ENCODE data around the gene MOV10L1.

Gene MOV10L1

DNA sequence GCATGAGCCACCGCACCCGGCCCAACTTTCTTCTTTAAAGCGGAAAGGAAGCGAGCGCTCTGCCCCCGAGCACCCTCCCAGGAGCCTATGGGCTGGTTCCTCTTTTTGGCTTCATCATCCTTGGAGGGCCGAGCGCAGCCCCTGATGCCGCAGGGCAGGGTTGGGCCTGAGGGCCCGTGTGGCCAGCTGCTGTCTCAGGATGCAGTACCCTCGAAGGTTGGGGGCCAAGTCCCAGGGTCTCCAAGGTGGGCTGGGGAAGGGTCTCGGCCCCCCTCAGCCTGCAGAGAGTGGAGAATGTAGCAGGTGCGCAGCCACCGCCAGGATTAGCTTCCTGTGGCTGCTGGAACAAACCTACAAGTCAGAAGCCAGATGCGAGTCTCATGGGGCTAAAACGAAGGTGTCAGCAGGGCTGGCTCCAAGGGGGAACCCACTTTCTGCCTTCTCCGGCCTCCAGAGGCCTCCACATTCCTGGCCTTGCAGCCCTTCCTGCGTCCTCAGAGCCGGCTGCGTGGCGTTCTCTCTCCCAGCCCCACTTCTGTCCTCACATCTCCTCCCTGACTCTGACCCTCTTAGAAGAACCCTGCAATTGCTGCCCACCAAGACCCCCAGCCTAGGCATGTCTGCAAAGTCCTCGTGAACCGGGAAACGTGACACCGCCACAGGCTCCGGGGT, 83.6 kb downstream of the MOV10L1 start:
- H3K4me1 ChIP-seq (ENCODE audit: insufficient read depth, low read length): peaks cover 6% of the 10 kb centered on the region
- H3K9me3 ChIP-seq (ENCODE audit: low read length): peaks cover 4% of the 10 kb centered on the region
- H2AFZ ChIP-seq (ENCODE audit: low read depth, low read length): no peak overlapping the region
- H3K27me3 ChIP-seq (ENCODE audit: insufficient read depth, low read length): peaks cover 35% of the 10 kb centered on the region
- H3K4me3 ChIP-seq (ENCODE audit: low read length): no peak overlapping the region
- H3K36me3 ChIP-seq (ENCODE audit: insufficient read depth, low read length): no peaks in the 10 kb centered on the region

DNA sequence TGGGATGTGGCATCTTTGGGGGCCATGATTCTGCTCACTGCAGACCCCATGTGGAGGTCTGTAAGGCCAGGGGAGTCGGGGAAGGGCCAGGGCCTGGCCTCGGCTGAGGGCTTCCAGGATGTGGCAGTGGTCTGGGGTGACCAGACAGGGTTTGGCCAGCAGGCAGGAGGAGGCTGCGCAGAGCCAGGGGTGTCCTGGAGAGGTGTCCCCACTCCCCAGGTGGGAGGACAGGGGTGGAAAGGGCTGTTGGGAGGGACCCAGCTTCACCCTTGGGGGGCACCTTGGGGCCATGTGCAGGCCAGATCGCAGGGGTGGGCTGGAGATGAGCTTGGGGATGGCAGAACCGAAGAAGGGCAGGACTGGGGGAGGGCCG, 84.2 kb downstream of the MOV10L1 start:
- H3K4me3 ChIP-seq (ENCODE audit: low read length): no peak overlapping the region
- peaks cover 6% of the 10 kb centered on the region for H3K4me1 ChIP-seq (ENCODE audit: insufficient read depth, low read length)
- H3K27me3 ChIP-seq (ENCODE audit: insufficient read depth, low read length): peaks cover 33% of the 10 kb centered on the region
- no peaks in the 10 kb centered on the region for H3K36me3 ChIP-seq (ENCODE audit: insufficient read depth, low read length)
- peaks cover 4% of the 10 kb centered on the region for H3K9me3 ChIP-seq (ENCODE audit: low read length)
- H2AFZ ChIP-seq (ENCODE audit: low read depth, low read length): no peak overlapping the region

DNA sequence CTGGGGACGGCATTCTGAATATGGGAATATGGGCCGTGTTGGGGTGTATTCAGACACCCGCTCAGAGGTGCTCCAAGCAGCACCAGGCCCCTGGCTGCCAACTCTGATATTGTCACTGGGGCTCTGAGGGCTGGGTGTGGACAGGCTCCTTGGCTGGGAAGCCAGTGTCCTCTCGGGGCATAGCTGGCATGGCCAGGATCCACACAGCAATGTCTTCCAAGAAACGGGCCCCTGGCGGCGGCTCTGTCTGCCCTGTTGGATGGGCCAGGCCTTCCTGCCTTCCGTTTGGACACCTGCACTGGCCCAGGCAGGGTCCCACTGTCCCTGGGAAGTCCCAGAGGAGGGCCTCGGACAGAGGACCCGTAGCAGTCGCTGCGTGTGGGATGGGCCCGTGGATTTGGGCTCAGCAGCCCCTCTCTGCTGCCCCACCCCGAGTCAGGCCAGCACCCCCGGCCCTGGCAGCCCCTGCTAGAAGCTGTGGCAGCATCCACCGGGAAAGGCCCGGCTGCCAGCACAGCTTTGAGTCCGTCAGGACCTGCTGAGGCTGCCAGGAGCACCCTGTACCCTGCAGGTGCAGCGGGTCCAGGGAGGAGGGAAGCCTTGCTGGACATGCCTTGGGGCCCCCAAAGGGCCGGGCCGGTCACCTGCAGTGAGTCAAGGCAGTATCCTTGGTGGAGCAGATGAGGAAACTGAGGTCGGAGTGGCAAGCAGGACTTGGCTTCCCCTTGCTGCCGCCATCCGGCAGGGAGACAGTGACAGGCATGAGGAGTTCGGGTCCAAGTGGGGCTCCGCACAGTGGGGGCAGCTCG, 84.8 kb downstream of the MOV10L1 start:
- H3K9me3 ChIP-seq (ENCODE audit: low read length): peaks cover 4% of the 10 kb centered on the region
- no peak overlapping the region for H2AFZ ChIP-seq (ENCODE audit: low read depth, low read length)
- H3K4me1 ChIP-seq (ENCODE audit: insufficient read depth, low read length): peaks cover 2% of the 10 kb centered on the region
- no peak overlapping the region for H3K4me3 ChIP-seq (ENCODE audit: low read length)
- H3K27me3 ChIP-seq (ENCODE audit: insufficient read depth, low read length): peaks cover 28% of the 10 kb centered on the region
- H3K36me3 ChIP-seq (ENCODE audit: insufficient read depth, low read length): no peaks in the 10 kb centered on the region

DNA sequence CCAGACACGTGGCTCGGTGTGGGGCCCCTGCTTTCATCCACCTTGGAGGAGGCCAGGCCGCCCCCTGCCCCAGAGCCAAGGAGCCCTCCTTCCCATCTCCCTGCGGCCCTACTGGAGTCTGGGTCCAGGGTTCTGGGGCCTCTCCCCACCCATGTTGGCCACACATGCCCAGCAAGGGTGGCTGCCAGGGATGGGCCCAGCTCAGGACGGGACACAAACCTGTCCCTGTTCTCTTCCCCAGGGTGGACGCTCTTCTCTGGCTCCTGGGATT, 85.3 kb downstream of the MOV10L1 start:
- H3K4me3 ChIP-seq (ENCODE audit: low read length): no peak overlapping the region
- peaks cover 28% of the 10 kb centered on the region for H3K27me3 ChIP-seq (ENCODE audit: insufficient read depth, low read length)
- H2AFZ ChIP-seq (ENCODE audit: low read depth, low read length): no peak overlapping the region
- peaks cover 4% of the 10 kb centered on the region for H3K9me3 ChIP-seq (ENCODE audit: low read length)
- H3K36me3 ChIP-seq (ENCODE audit: insufficient read depth, low read length): no peaks in the 10 kb centered on the region
- H3K4me1 ChIP-seq (ENCODE audit: insufficient read depth, low read length): peaks cover 2% of the 10 kb centered on the region

DNA sequence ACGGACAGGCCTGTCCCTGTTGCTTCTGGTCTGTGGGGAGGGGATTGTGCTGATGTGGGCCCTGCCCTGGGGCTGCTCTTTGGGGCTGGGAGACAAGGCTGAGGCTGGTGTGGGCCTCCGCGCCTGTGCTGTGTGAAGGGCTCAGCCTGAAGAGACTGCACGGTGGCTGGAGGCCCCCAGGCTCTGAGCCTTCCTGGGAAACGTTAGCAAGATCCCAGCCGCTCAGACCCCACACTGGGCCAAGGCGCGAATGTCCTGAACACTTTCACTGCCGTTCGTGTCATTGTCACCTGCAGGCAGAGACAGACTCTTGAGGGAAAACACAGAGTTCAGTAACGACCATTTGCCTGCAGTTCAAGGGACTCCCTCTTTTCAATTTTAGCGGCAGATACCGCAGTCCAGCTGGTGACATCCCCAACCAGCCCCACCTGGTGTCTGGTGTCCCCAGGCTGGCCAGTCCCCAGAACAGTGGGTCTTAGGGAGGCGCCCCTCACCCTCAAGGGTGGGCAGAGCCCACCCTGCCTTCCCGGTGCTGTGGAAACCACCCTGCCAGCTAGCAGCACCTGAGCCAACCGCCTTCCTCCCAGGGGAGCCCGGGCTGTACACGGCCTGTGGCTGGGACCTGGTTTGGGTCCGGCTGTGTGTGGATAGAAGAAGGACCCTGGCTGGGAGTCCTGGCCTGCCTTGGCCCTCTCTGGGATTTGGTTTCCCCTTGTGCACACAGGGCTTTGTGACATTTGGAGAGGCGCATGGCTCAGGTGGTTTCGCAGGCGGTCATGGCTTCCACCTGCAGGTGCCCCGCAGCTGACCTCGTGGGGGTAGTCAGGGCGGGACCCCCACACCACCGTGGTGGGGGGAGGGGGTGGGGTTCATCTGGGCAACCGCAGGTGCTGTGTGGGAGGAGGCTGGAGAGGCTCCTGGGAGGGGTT, 86.4 kb downstream of the MOV10L1 start:
- no peak overlapping the region for H2AFZ ChIP-seq (ENCODE audit: low read depth, low read length)
- no peaks in the 10 kb centered on the region for H3K36me3 ChIP-seq (ENCODE audit: insufficient read depth, low read length)
- H3K4me3 ChIP-seq (ENCODE audit: low read length): no peak overlapping the region
- H3K27me3 ChIP-seq (ENCODE audit: insufficient read depth, low read length): peaks cover 22% of the 10 kb centered on the region
- peaks cover 4% of the 10 kb centered on the region for H3K9me3 ChIP-seq (ENCODE audit: low read length)
- no peaks in the 10 kb centered on the region for H3K4me1 ChIP-seq (ENCODE audit: insufficient read depth, low read length)

DNA sequence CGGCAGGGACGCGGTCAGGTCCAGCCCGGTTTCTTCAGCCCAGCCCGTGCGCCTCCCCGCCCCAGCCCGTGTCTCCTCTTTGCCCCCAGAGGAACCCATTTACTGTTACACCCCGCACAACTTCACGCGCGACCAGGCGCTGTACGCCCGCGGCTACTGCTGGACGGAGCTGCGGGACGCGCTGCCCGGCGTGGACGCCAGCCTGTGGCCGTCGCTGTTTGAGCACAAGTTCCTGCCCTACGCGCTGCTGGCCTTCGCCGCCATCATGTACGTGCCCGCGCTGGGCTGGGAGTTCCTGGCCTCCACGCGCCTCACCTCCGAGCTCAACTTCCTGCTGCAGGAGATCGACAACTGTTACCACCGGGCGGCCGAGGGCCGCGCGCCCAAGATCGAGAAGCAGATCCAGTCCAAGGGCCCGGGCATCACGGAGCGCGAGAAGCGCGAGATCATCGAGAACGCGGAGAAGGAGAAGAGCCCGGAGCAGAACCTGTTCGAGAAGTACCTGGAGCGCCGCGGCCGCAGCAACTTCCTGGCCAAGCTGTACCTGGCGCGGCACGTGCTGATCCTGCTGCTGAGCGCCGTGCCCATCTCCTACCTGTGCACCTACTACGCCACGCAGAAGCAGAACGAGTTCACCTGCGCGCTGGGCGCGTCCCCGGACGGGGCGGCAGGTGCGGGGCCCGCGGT, 87.2 kb downstream of the MOV10L1 start:
- H3K9me3 ChIP-seq (ENCODE audit: low read length): peaks cover 4% of the 10 kb centered on the region
- H3K4me3 ChIP-seq (ENCODE audit: low read length): no peak overlapping the region
- no peaks in the 10 kb centered on the region for H3K4me1 ChIP-seq (ENCODE audit: insufficient read depth, low read length)
- H3K36me3 ChIP-seq (ENCODE audit: insufficient read depth, low read length): no peaks in the 10 kb centered on the region
- H2AFZ ChIP-seq (ENCODE audit: low read depth, low read length): no peak overlapping the region
- peaks cover 14% of the 10 kb centered on the region for H3K27me3 ChIP-seq (ENCODE audit: insufficient read depth, low read length)

DNA sequence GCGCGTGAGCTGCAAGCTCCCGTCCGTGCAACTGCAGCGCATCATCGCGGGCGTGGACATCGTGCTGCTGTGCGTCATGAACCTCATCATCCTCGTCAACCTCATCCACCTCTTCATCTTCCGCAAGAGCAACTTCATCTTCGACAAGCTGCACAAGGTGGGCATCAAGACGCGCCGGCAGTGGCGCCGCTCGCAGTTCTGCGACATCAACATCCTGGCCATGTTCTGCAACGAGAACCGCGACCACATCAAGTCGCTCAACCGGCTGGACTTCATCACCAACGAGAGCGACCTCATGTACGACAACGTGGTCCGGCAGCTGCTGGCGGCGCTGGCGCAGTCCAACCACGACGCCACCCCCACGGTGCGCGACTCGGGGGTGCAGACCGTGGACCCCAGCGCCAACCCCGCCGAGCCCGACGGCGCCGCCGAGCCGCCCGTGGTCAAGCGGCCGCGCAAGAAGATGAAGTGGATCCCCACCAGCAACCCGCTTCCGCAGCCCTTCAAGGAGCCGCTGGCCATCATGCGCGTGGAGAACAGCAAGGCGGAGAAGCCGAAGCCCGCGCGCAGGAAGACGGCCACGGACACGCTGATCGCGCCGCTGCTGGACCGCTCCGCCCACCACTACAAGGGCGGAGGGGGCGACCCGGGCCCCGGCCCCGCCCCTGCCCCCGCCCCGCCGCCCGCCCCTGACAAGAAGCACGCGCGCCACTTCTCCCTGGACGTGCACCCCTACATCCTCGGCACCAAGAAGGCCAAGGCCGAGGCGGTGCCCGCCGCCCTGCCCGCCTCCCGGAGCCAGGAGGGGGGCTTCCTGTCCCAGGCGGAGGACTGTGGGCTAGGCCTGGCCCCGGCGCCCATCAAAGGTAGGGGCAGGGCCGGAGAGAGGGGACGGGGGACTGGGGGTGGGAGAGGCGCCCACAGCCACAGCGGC, 88.0 kb downstream of the MOV10L1 start:
- H3K4me3 ChIP-seq (ENCODE audit: low read length): no peak overlapping the region
- H3K36me3 ChIP-seq (ENCODE audit: insufficient read depth, low read length): no peaks in the 10 kb centered on the region
- H3K27me3 ChIP-seq (ENCODE audit: insufficient read depth, low read length): peaks cover 9% of the 10 kb centered on the region
- no peak overlapping the region for H2AFZ ChIP-seq (ENCODE audit: low read depth, low read length)
- peaks cover 4% of the 10 kb centered on the region for H3K9me3 ChIP-seq (ENCODE audit: low read length)
- no peaks in the 10 kb centered on the region for H3K4me1 ChIP-seq (ENCODE audit: insufficient read depth, low read length)

DNA sequence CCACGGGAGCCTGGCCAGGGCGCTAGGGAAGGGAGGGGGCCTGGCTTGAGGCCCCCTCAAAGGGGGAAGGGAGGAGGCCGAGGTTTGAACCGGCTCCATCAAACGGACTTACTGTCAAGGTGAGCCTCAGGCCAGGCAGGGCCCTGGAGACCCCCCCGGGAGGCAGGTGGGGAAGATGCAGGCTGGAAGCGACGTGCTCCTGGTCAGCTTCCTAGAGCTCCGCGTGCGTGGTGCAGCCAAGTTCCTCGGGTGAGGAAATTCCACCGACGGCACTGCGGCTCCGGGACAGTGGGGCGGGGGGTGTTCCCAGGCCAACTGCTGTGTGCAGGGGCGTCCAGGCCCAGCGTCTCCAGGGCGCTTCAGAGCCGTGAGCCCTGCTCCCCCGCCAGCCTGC, 88.7 kb downstream of the MOV10L1 start:
- Histone ChIP-seq H3K36me3 (ENCODE audit: insufficient read depth, low read length) (no peaks in the 10 kb centered on the region), H3K9me3 (ENCODE audit: low read length) (peaks cover 4% of the 10 kb centered on the region), H3K4me3 (ENCODE audit: low read length) (no peak overlapping the region), H2AFZ (ENCODE audit: low read depth, low read length) (no peak overlapping the region), H3K4me1 (ENCODE audit: insufficient read depth, low read length) (no peaks in the 10 kb centered on the region), H3K27me3 (ENCODE audit: insufficient read depth, low read length) (peaks cover 6% of the 10 kb centered on the region)

DNA sequence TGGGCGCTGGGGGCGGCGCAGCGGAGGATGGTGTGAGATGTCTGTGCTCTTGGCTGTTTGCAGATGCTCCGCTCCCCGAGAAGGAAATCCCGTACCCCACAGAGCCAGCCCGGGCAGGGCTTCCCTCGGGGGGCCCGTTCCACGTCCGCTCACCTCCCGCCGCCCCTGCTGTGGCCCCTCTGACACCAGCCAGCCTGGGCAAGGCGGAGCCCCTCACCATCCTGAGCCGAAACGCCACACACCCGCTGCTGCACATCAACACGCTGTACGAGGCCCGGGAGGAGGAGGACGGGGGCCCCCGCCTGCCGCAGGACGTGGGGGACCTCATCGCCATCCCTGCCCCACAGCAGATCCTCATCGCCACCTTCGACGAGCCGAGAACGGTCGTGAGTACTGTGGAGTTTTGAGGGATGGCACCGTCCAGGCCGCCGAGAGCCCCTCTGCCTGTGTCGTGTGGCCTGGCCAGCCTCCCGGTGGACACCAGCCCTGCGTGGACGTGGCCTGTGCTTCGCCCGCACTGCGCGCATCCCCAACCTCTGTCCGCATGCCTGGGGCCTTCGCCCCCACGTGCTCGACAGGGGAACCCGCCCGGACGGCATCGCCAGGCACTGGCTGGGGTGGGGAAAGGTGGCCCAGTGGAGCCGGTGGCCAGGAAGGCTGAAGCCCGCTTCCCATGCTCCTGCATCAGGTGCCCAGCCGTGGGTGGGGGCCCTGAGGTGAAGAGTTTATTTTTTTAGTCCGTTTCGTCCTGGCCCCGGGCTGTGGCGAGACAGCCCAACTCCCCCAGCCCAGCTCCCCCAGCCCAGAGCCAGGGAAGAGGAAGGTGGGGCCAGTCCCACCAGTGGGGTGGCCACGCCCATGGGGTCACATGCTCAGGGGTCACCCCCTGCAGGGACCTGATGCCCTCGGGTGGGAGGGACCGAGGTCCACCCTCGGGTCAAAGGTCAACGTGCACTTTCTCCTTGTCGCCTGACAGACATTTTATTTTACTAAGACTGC, 89.4 kb downstream of the MOV10L1 start:
- peaks cover 4% of the 10 kb centered on the region for H3K9me3 ChIP-seq (ENCODE audit: low read length)
- H3K4me1 ChIP-seq (ENCODE audit: insufficient read depth, low read length): no peaks in the 10 kb centered on the region
- no peaks in the 10 kb centered on the region for H3K36me3 ChIP-seq (ENCODE audit: insufficient read depth, low read length)
- no peak overlapping the region for H2AFZ ChIP-seq (ENCODE audit: low read depth, low read length)
- H3K4me3 ChIP-seq (ENCODE audit: low read length): no peak overlapping the region
- no peaks in the 10 kb centered on the region for H3K27me3 ChIP-seq (ENCODE audit: insufficient read depth, low read length)

DNA sequence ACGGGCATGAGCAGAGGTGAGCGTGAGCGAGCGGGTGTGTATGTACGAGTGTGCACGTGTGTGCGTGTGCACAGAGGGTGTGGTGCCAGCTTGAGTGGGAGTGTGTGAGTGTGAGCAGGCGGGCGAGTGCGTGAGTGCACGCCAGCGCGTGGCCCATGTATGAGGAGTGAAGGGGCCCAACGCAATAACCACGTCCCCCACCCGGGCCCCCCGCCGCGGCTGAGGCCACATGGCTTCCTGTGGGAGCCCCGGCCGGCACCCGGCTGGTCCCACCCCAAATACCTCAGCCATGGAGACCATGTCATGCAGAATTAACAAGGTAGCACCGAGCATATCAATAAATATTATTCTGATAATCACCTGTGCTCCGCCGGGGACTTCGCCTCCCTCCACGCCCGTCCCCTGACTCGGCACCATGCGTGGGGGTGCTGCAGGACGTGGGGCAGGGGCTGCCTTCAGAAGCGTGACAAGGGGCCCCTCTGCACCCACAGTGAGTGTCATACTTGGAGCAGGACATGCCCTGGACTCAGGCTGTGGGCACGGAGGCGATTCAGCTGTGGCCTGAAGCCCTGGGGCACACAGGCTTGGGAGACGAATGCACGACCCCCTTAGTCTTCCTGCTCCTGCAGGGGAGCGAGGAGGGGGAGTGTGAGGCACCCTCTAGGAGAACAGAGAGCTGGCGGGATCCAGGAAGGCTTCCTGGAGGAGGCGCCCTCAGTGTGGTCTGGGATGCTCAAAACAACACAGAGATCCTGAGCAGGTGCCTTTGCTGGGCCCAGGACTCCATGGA, 90.3 kb downstream of the MOV10L1 start:
- no peak overlapping the region for H3K4me3 ChIP-seq (ENCODE audit: low read length)
- H2AFZ ChIP-seq (ENCODE audit: low read depth, low read length): no peak overlapping the region
- H3K36me3 ChIP-seq (ENCODE audit: insufficient read depth, low read length): no peaks in the 10 kb centered on the region
- no peaks in the 10 kb centered on the region for H3K4me1 ChIP-seq (ENCODE audit: insufficient read depth, low read length)
- peaks cover 4% of the 10 kb centered on the region for H3K9me3 ChIP-seq (ENCODE audit: low read length)
- H3K27me3 ChIP-seq (ENCODE audit: insufficient read depth, low read length): no peaks in the 10 kb centered on the region

Measured in neuron (in vitro differentiated cells).